K562 (cell line): ENCODE results near the gene RASGRP1. TPM values are rescaled to one million over a fixed set of nuclear protein-coding genes. Genes with fewer than 3 reads are reported as not detected.
A peak's percentile ranks its signal among the peaks of the same experiment; 100 is the strongest.

ENCODE experiments used
- ATAC-seq: fragments of 200-7000 bp; cut with Tn5 transposase; 3 replicates; pipeline ENCODE4 v1.9.1; 2020; ENCODE audit warnings: moderate library complexity
- BruUV-seq: library from RNA; stranded (reverse); fragments of 400-500 nt; replicated peaks from 2 replicates; lab custom pipeline; 2021; lab: Mats Ljungman, UMichigan
- CTCF ChIA-PET: fragments of 300-600 bp; formaldehyde crosslinking; extraction: SDS; loops from one replicate; lab custom pipeline; 2021; ENCODE audit warnings: low intra/inter-chr PET ratio; lab: Yijun Ruan, JAX
- POLR2A ChIA-PET: fragments of 300-600, 350-650 bp; sonication (Branson Sonifier 250); formaldehyde crosslinking; extraction: SDS; loops from one replicate; lab custom pipeline; 2021; ENCODE audit warnings: antibody characterized with exemption, inconsistent platforms; lab: Yijun Ruan, JAX
- DNase-seq, 4 experiments: peaks; one replicate each; pipeline versions ENCODE4 v3.0.0 to v3.0.0-alpha.2; 2011 to 2018; ENCODE audit warnings: low spot score in 3 of 4, mixed read lengths in 3 of 4; ENCODE audit errors: extremely low read depth in 1 of 4
- FAIRE-seq: peaks from 2 replicates; lab custom pipeline; 2011; peaks lifted over from hg19 to GRCh38; lab: Jason Lieb, UNC
- H2AFZ ChIP-seq: 2 replicates; pipeline ENCODE4 v1.6.0; 2011; ENCODE audit warnings: low read depth, low read length, control low read depth, inconsistent platforms
- H3K27ac ChIP-seq: fragments of 200-600 bp; 3 replicates; pipeline ENCODE4 v1.8.0; 2011; ENCODE audit warnings: low read depth, mild to moderate bottlenecking, control low read depth, inconsistent platforms, low read length, moderate library complexity, mixed read lengths; ENCODE audit errors: extremely low read depth
- H3K27me3 ChIP-seq, 2 experiments: fragments of 300-600 bp in 1 of 2; 2 replicates in 1 of 2; 3 replicates in 1 of 2; pipeline versions ENCODE4 v1.6.0 to v1.8.0; 2011; ENCODE audit warnings: inconsistent platforms in 2 of 2, low read length in 2 of 2, mild to moderate bottlenecking in 1 of 2, mixed read lengths in 1 of 2, moderate library complexity in 1 of 2; ENCODE audit not compliant: control insufficient read depth in 2 of 2, insufficient read depth in 2 of 2
- H3K36me3 ChIP-seq: fragments of 300-600 bp; 3 replicates; pipeline ENCODE4 v1.8.0; 2011; ENCODE audit warnings: mild to moderate bottlenecking, low read length, inconsistent platforms; ENCODE audit not compliant: control insufficient read depth, insufficient read depth
- H3K4me1 ChIP-seq, 2 experiments: fragments of 200-600 bp in 1 of 2; replicated peaks in 1 of 2; 2 replicates in 1 of 2; 3 replicates in 1 of 2; pipeline versions ENCODE4 v1.5.1 to v1.8.0; 2011; ENCODE audit warnings: inconsistent platforms in 2 of 2, low read length in 2 of 2, mild to moderate bottlenecking in 1 of 2, mixed read lengths in 1 of 2, moderate library complexity in 1 of 2; ENCODE audit not compliant: control insufficient read depth in 2 of 2, insufficient read depth in 2 of 2
- H3K4me2 ChIP-seq: 2 replicates; pipeline ENCODE4 v1.6.1; 2011; ENCODE audit warnings: low read length, control low read depth, inconsistent platforms, mixed read lengths; ENCODE audit not compliant: insufficient read depth
- H3K4me3 ChIP-seq: fragments of 200-600 bp; sonication (generic), shearing (Covaris generic); 2 replicates; pipeline ENCODE4 v1.5.1; 2016; ENCODE audit warnings: control low read depth, inconsistent platforms
- H3K79me2 ChIP-seq: fragments of 200-600 bp; 3 replicates; pipeline ENCODE4 v1.8.0; 2011; ENCODE audit warnings: low read length, inconsistent platforms; ENCODE audit not compliant: control insufficient read depth, insufficient read depth
- H3K9ac ChIP-seq, 2 experiments: 2 replicates each; pipeline versions ENCODE4 v1.6.0 to v1.6.1; 2011; ENCODE audit warnings: low read depth in 2 of 2, low read length in 2 of 2, control low read depth in 1 of 2, inconsistent platforms in 1 of 2, mild to moderate bottlenecking in 1 of 2, mixed read lengths in 1 of 2; ENCODE audit not compliant: insufficient read depth in 1 of 2
- H3K9me1 ChIP-seq: one replicate; pipeline ENCODE4 v1.6.0; 2011; ENCODE audit warnings: inconsistent platforms, mild to moderate bottlenecking, low read length, moderate library complexity; ENCODE audit not compliant: control insufficient read depth, insufficient read depth
- H3K9me3 ChIP-seq: replicated peaks from 2 replicates; pipeline ENCODE4 v1.5.1; 2011; ENCODE audit warnings: low read depth, low read length, inconsistent platforms; ENCODE audit not compliant: control insufficient read depth, insufficient read depth
- H4K20me1 ChIP-seq: replicated peaks from 2 replicates; pipeline ENCODE4 v1.6.1; 2011; ENCODE audit warnings: low read length, inconsistent platforms, mixed read lengths; ENCODE audit not compliant: control insufficient read depth, insufficient read depth
- BHLHE40 ChIP-seq: IDR thresholded peaks from 2 replicates; pipeline ENCODE4 v1.6.1; 2011; ENCODE audit warnings: low read length, improper control_type of control experiment
- CEBPG ChIP-seq, 3 experiments: fragments of 200-800 bp in 1 of 3; sonication (Bioruptor generic) in 1 of 3; sonication (generic) in 1 of 3; formaldehyde crosslinking in 1 of 3; IDR thresholded peaks in 2 of 3; conservative IDR thresholded peaks in 1 of 3; 2 replicates each; pipeline versions ENCODE4 v1.6.1 to v1.8.0; 2016 to 2022; ENCODE audit warnings: missing compliant biosample characterization in 2 of 3, missing genetic modification characterization in 2 of 3, mild to moderate bottlenecking in 1 of 3, missing genetic modification reagents in 1 of 3
- ETV6 ChIP-seq, 3 experiments: fragments of 150-350 bp in 1 of 3; sonication (generic) in 1 of 3; formaldehyde crosslinking in 1 of 3; IDR thresholded peaks; 2 replicates each; pipeline versions ENCODE4 v1.6.1 to v1.8.0; 2014 to 2022; ENCODE audit warnings: borderline replicate concordance in 2 of 3, low read depth in 2 of 3, antibody characterized with exemption in 1 of 3, low read length in 1 of 3, mild to moderate bottlenecking in 1 of 3, missing genetic modification reagents in 1 of 3
- HDAC8 ChIP-seq: fragments of 450-650 bp; IDR thresholded peaks from 2 replicates; pipeline ENCODE4 v1.6.1; 2016; ENCODE audit warnings: mild to moderate bottlenecking, missing genetic modification characterization, moderate library complexity, missing compliant biosample characterization
- NCOA4 ChIP-seq: fragments of 450-650 bp; IDR thresholded peaks from 2 replicates; pipeline ENCODE4 v1.6.1; 2018; ENCODE audit warnings: mild to moderate bottlenecking; ENCODE audit not compliant: partially characterized antibody
- ZBTB17 ChIP-seq: fragments of 450-650 bp; formaldehyde crosslinking; IDR thresholded peaks from 2 replicates; pipeline ENCODE4 v1.4.0; 2020; ENCODE audit warnings: mild to moderate bottlenecking
- ZNF766 ChIP-seq: fragments of 200-800 bp; sonication (Bioruptor generic); conservative IDR thresholded peaks from 2 replicates; pipeline ENCODE4 v1.6.1; 2016; ENCODE audit warnings: missing genetic modification characterization, missing compliant biosample characterization
- WGBS: fragments of 100-300 bp; shearing (Covaris generic); methylation state at CpG from one replicate; pipeline ENCODE4 v1.1.6; 2016; ENCODE audit warnings: low coverage, mixed read lengths; ENCODE audit not compliant: insufficient coverage; ENCODE audit errors: missing lambda C conversion rate; 5-methylcytosine and 5-hydroxymethylcytosine counted together
- in situ Hi-C: fragments of 300-500 bp; cut with MboI; formaldehyde crosslinking; loops from 4 replicates; pipeline ENCODE4 v1.15.0; 2018; ENCODE audit warnings: inconsistent platforms, mixed read lengths
- intact Hi-C: fragments of 100-400 bp; cut with micrococcal nuclease; formaldehyde crosslinking; loops from 2 replicates; pipeline ENCODE4 v1.14.2; 2022
- polyA plus RNA-seq, 8 experiments: library from polyadenylated mRNA; depleted of rRNA in 4 of 8; stranded (reverse) in 5 of 8; unstranded in 3 of 8; fragments of >200 nt; fragmentation: Nextera tagmentation in 2 of 8; fragmentation: Illumina TruSeq in 1 of 8; extraction: Ambion mirVana in 2 of 8; extraction: Trizol in 1 of 8; gene quantifications; 2 replicates each; pipeline versions ENCODE4 v1.2.1 to v1.2.3, GENCODE V29; 2011 to 2014; ENCODE audit warnings: inconsistent platforms in 1 of 8, missing spikeins in 1 of 8
- total RNA-seq, 7 experiments: library from RNA; depleted of rRNA in 6 of 7; stranded (reverse); fragments of >200 nt in 6 of 7; fragmentation: Illumina TruSeq in 2 of 7; extraction: Trizol in 2 of 7; gene quantifications; 2 replicates each; pipeline versions ENCODE4 v1.2.1 to v1.2.3, GENCODE V29; 2011 to 2021; ENCODE audit warnings: low replicate concordance in 1 of 7
- TF ChIP-seq, protein P1 (sequence below): IDR thresholded peaks from 2 replicates; pipeline ENCODE4 v1.6.1; 2011; ENCODE audit warnings: borderline replicate concordance, low read depth, mild to moderate bottlenecking, moderate library complexity, low read length; ENCODE audit not compliant: insufficient read depth, poor library complexity, severe bottlenecking
- TF ChIP-seq, protein P2 (sequence below): sonication (generic); formaldehyde crosslinking; IDR thresholded peaks from 2 replicates; pipeline ENCODE4 v1.9.0; 2022; ENCODE audit warnings: mild to moderate bottlenecking, missing genetic modification reagents

The RASGRP1 gene
- total and polyA plus RNA-seq, 9 of the 15 experiments (the other 6 are each of a cell fraction or from before 2014, with no cell fraction given): 0.14 to 0.72 (median 0.31) TPM

DNA sequence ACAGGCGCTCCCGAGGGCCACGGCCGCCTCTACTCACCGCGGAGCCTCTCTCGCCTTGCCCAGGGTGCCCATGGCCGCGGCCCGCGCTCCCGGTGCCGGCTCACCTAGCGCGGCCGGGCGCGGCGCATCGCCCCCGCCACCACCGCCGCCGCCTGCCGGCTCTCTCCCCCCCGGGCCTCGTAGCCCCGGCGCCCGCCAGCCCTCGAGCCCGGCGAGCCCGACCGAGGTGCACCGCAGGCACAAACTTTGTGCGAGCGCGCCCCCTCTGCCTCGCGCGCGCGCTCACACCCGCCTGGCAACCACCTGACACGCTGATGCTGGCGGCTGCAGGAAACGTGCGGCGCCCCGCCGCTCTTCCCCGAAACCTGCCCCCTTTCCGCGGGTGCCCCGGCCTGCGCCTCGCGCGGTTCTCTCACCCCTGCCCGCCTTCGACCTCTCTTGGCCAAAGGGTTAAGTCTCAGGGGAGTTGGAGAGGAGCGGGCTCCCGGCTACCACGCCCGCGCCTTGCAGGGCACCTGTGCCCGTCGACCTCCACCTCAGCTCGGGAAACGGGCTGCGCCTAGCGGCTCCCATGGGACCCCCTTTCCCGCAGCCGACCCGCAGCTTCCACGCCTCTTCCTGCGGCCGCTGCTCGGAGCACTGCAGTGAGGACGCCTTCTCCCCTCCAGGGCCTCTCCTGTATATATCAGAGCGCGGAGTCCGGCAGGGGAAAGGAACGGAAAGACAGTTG lies at the start of gene RASGRP1 (continued):
- TF ChIP-seq, protein P1, sequence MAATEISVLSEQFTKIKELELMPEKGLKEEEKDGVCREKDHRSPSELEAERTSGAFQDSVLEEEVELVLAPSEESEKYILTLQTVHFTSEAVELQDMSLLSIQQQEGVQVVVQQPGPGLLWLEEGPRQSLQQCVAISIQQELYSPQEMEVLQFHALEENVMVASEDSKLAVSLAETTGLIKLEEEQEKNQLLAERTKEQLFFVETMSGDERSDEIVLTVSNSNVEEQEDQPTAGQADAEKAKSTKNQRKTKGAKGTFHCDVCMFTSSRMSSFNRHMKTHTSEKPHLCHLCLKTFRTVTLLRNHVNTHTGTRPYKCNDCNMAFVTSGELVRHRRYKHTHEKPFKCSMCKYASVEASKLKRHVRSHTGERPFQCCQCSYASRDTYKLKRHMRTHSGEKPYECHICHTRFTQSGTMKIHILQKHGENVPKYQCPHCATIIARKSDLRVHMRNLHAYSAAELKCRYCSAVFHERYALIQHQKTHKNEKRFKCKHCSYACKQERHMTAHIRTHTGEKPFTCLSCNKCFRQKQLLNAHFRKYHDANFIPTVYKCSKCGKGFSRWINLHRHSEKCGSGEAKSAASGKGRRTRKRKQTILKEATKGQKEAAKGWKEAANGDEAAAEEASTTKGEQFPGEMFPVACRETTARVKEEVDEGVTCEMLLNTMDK: peak; percentile 35
- TF ChIP-seq ZBTB17 (CRISPR knock-in tag): no peak
- TF ChIP-seq, protein P2, sequence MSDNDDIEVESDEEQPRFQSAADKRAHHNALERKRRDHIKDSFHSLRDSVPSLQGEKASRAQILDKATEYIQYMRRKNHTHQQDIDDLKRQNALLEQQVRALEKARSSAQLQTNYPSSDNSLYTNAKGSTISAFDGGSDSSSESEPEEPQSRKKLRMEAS: no peak

DNA sequence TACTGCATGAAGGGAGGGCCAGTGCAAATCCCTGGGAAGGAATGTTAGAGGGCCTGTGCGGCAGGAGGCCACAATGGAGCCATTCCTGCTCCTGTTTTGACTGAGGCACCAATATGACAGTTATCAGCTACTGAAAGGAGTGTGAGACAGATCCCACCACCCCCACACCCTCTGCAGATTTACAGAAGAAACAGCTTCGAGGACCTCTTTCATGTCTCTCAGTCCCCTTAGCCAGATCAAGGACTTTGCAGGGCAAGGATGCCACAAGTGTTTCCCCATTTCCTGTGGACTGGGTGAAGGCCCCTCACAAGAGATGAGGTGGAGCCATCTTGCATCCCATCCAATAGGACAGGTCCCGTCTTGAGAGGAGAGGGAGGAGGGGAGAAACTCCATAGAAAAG lies 48.5 kb upstream of the RASGRP1 start:
- Histone ChIP-seq H3K9me1 (no peaks in the 10 kb centered on the region), H3K27me3 (peaks cover 10 to 12% of the 10 kb centered on the region in 2 experiments; a peak in 4 of 5 replicates), H3K9me3 (no peaks in the 10 kb centered on the region), H3K9ac (no peak overlapping the region), H3K4me1 (peaks cover 0 to 4% of the 10 kb centered on the region in 2 experiments; a peak in 2 of 5 replicates), H2AFZ (no peak overlapping the region), H3K27ac (no peak overlapping the region), H3K36me3 (no peaks in the 10 kb centered on the region), H3K79me2 (no peaks in the 10 kb centered on the region), H4K20me1 (no peaks in the 10 kb centered on the region), H3K4me3 (no peak overlapping the region), H3K4me2 (no peak overlapping the region)
- DNase-seq: no peak
- intact Hi-C loops: no loop called here
- ATAC-seq: no peak
- no peak for FAIRE-seq
- no TSS peak for BruUV-seq
- no peak for TF ChIP-seq BHLHE40
- no peak for TF ChIP-seq NCOA4
- TF ChIP-seq HDAC8 (tag): no peak
- no peak for TF ChIP-seq ZNF766 (CRISPR knock-in tag)
- TF ChIP-seq CEBPG (CRISPR knock-in tag; IDR thresholded peaks at IDR 0.05): no peak
- TF ChIP-seq CEBPG (tag; conservative IDR thresholded peaks at IDR 0.05 in 1 of 2, IDR thresholded peaks at IDR 0.05 in 1 of 2): no peak
- no peak for TF ChIP-seq ETV6 (IDR thresholded peaks at IDR 0.05; ENCODE audit: borderline replicate concordance in 1 of 2, low read depth in 2 of 2, low read length in 1 of 2)
- no peak for TF ChIP-seq ETV6 (CRISPR knock-in tag; IDR thresholded peaks at IDR 0.05; ENCODE audit: borderline replicate concordance)
- ChIA-PET POLR2A (interaction anchor here (1.8 kb wide), 1 partner anchor 13 kb away, joined by 5 read pairs; no protein-coding TSS in a partner anchor), CTCF (no interaction called here)
- in situ Hi-C loops: no loop called here
- 10% methylated on average over 3 of the region's 3 CpGs for WGBS
